ENCODE results near the gene NUP205. TPM values are rescaled to one million over a fixed set of nuclear protein-coding genes. Genes with fewer than 3 reads are reported as not detected.

NUP205 gene
- total and polyA plus RNA-seq, 2 of the 13 experiments (the other 11 are each of a cell fraction or from before 2014, with no cell fraction given), result 46.2 to 87.2 TPM

- peak in 1 of 2 experiments; percentile 33; a peak in 1 of 4 replicates for TF ChIP-seq REST (IDR thresholded peaks at IDR 0.05; ENCODE audit: borderline replicate concordance in 1 of 2, low read depth in 1 of 2, low read length in 2 of 2)
- no peak for TF ChIP-seq NFIC (IDR thresholded peaks at IDR 0.05; ENCODE audit: low read length)
- no peak for TF ChIP-seq NFYC (CRISPR knock-in tag; IDR thresholded peaks at IDR 0.05)
- TF ChIP-seq NFYB (CRISPR knock-in tag; IDR thresholded peaks at IDR 0.05), result no peak
- TF ChIP-seq ZNF407 (CRISPR knock-in tag; IDR thresholded peaks at IDR 0.05; ENCODE audit: not compliant biosample characterization), result peak; percentile 91
- TF ChIP-seq ZNF766 (CRISPR knock-in tag; IDR thresholded peaks at IDR 0.05; ENCODE audit: borderline replicate concordance), result peak; percentile 93; the same call in 1 of the 2 replicates
- TF ChIP-seq KLF15 (CRISPR knock-in tag; IDR thresholded peaks at IDR 0.05; ENCODE audit: borderline replicate concordance), result peak; percentile 88; the same call in 1 of the 2 replicates
- TF ChIP-seq ZNF850 (CRISPR knock-in tag; conservative IDR thresholded peaks at IDR 0.05), result no peak; the same call in 1 of the 2 replicates
- TF ChIP-seq NR2C2 (CRISPR knock-in tag; IDR thresholded peaks at IDR 0.05; ENCODE audit: borderline replicate concordance), result peak; percentile 99
- TF ChIP-seq RBFOX2 (IDR thresholded peaks at IDR 0.05; ENCODE audit: low read depth, low read length), result peak; percentile 97
- TF ChIP-seq GLI4 (CRISPR knock-in tag; IDR thresholded peaks at IDR 0.05; ENCODE audit: borderline replicate concordance), result peak; percentile 74; the same call in 1 of the 2 replicates
- no peak for TF ChIP-seq ZNF7 (CRISPR knock-in tag; IDR thresholded peaks at IDR 0.05)
- TF ChIP-seq FOSL1 (CRISPR knock-in tag; IDR thresholded peaks at IDR 0.05; ENCODE audit: borderline replicate concordance), result peak; percentile 49; the same call in 1 of the 2 replicates
- TF ChIP-seq TMF1 (CRISPR knock-in tag; IDR thresholded peaks at IDR 0.05; ENCODE audit: low read depth), result no peak
- TF ChIP-seq ZMAT5 (CRISPR knock-in tag; IDR thresholded peaks at IDR 0.05; ENCODE audit: borderline replicate concordance, low read depth), result no peak
- no peak for TF ChIP-seq NR3C1 (CRISPR knock-in tag; IDR thresholded peaks at IDR 0.05)
Observed at GRCh38 chr7:135662373-135663114, 104.8 kb downstream of the NUP205 start, which contains the start of gene STMP1 (continued).

Measured in HepG2 (cell line).